ENCODE results near the gene OR2B2. TPM values are rescaled to one million over a fixed set of nuclear protein-coding genes. Genes with fewer than 3 reads are reported as not detected.

The OR2B2 gene
- total RNA-seq, 2 experiments from 2014 or later, result not detected

DNA sequence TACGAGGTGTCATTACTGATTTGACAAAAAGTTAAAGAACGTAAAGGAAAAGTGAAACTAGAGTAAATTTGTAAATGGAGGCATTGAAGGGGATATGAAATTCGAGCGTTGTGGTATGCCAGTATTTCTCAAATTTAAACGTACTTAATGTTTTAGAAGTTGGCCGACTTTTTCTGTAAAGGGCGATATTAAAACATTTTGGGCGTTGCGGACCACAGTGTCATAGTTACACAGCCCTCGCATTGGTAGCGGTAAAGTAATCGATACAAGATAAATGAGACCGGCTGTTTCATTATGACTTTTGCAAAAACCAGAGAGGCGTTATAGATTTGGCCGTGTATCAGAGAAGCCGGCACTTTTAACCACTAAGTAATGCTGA lies 39.6 kb downstream of the OR2B2 start:
- CTCF ChIA-PET, result interaction anchor here (0.8 to 13.2 kb wide), 11 partner anchors 18 to 726 kb away, joined by 3 to 190 read pairs (median 7); a partner anchor contains a TSS
- Mint-ChIP-seq H3K4me1 (peaks cover 55% of the 10 kb centered on the region), H3K27me3 (no peaks in the 10 kb centered on the region), H3K4me3 (peak overlapping the region; percentile 81), H3K9me3 (no peaks in the 10 kb centered on the region), H3K27ac (peak overlapping the region; percentile 99), H3K36me3 (ENCODE audit: low read depth) (no peaks in the 10 kb centered on the region)
- no peak for DNase-seq
- POLR2A ChIA-PET, result interaction anchor here (0.8 to 18.7 kb wide), 41 partner anchors 9 to 1852 kb away, joined by 3 to 2396 read pairs (median 9); partner anchors contain the start of gene ZSCAN16

- peaks cover 2% of the 10 kb centered on the region for H3K36me3 Mint-ChIP-seq (ENCODE audit: low read depth)
- ChIA-PET CTCF (interaction anchor here (0.8 to 13.2 kb wide), 12 partner anchors 18 to 725 kb away, joined by 3 to 190 read pairs (median 6); a partner anchor contains a TSS), POLR2A (interaction anchor here (0.8 to 18.7 kb wide), 43 partner anchors 8 to 1855 kb away, joined by 3 to 2396 read pairs (median 8); partner anchors contain the start of gene ZSCAN16)
- peak; percentile 87 for DNase-seq
- peaks cover 60% of the 10 kb centered on the region for H3K4me1 Mint-ChIP-seq
- H3K27me3 Mint-ChIP-seq, result no peaks in the 10 kb centered on the region
- H3K27ac Mint-ChIP-seq, result peak overlapping the region; percentile 99
- H3K9me3 Mint-ChIP-seq, result no peaks in the 10 kb centered on the region
- H3K4me3 Mint-ChIP-seq, result peak overlapping the region; percentile 81
Measured at GRCh38 chr6:27871924-27872638, 40.1 kb downstream of the OR2B2 start.

GRCh38 chr6:27870291-27870870 lies 41.8 kb downstream of the OR2B2 start:
- no peaks in the 10 kb centered on the region for H3K27me3 Mint-ChIP-seq
- ChIA-PET POLR2A (interaction anchor here (0.7 to 18.7 kb wide), 18 partner anchors 10 to 1841 kb away, joined by 3 to 2396 read pairs (median 78); partner anchors contain the start of gene ZNF184), CTCF (interaction anchor here (1.1 to 13.2 kb wide), 7 partner anchors 20 to 723 kb away, joined by 3 to 190 read pairs (median 12); a partner anchor contains a TSS)
- DNase-seq, result no peak
- peaks cover 75% of the 10 kb centered on the region for H3K4me1 Mint-ChIP-seq
- H3K4me3 Mint-ChIP-seq, result peak overlapping the region; percentile 81
- H3K9me3 Mint-ChIP-seq, result no peaks in the 10 kb centered on the region
- peaks cover 16% of the 10 kb centered on the region for H3K36me3 Mint-ChIP-seq (ENCODE audit: low read depth)
- H3K27ac Mint-ChIP-seq, result peak overlapping the region; percentile 99

DNA sequence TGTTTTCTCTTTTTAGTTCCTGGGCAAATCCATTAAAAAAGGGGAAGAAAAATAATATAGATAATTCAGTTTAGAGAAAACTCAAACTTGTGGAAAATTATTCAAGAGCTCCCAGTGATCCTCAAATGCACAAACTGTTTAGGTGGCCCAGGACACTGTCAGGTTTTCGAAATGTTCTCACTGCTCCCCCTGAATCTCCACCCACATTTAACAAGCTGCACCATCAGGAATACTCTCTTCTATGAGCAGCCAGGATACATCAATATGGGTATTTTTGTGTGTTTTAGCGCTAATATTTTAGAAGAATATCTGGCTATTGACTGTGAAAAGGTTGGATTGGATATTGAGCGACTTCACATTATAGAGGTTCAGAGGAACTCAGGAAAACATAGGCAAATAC lies 43.9 kb downstream of the OR2B2 start:
- H3K4me3 Mint-ChIP-seq, result no peak overlapping the region
- H3K27me3 Mint-ChIP-seq, result no peaks in the 10 kb centered on the region
- H3K27ac Mint-ChIP-seq, result peak overlapping the region; percentile 99
- ChIA-PET POLR2A (interaction anchor here (0.9 to 18.7 kb wide), 28 partner anchors 18 to 1847 kb away, joined by 3 to 2396 read pairs (median 47); partner anchors contain the start of genes ZNF184 and ZSCAN26), CTCF (interaction anchor here (3.2 to 13.2 kb wide), 4 partner anchors 22 to 45 kb away, joined by 18 to 190 read pairs (median 94); a partner anchor contains a TSS)
- peaks cover 18% of the 10 kb centered on the region for H3K36me3 Mint-ChIP-seq (ENCODE audit: low read depth)
- H3K9me3 Mint-ChIP-seq, result no peaks in the 10 kb centered on the region
- H3K4me1 Mint-ChIP-seq, result peaks cover 76% of the 10 kb centered on the region
- DNase-seq, result no peak

DNA sequence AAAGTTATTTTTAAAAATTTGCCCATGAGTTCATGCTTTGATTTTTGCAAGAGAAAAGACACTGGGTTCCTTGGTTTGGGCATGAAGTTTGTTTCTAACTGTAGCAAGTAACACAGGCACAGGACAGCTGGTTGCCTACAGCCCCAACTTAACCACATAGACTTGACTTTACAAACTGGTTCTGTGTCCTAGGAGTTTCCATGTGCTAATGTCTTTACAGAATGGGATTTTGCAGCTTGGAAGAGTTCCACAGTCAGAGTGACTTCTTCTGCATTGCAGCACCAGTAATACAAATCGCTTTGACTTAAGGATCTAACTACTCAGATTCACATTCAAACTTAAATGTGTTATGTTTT lies 44.3 kb downstream of the OR2B2 start:
- no peak for DNase-seq
- Mint-ChIP-seq H3K4me1 (peaks cover 75% of the 10 kb centered on the region), H3K36me3 (ENCODE audit: low read depth) (peaks cover 18% of the 10 kb centered on the region), H3K4me3 (peak overlapping the region; percentile 81), H3K9me3 (no peaks in the 10 kb centered on the region), H3K27me3 (no peaks in the 10 kb centered on the region), H3K27ac (peak overlapping the region; percentile 99)
- ChIA-PET CTCF (interaction anchor here (1.1 to 13.2 kb wide), 7 partner anchors 23 to 721 kb away, joined by 4 to 190 read pairs (median 18); a partner anchor contains a TSS), POLR2A (interaction anchor here (0.9 to 18.7 kb wide), 35 partner anchors 10 to 1847 kb away, joined by 3 to 2396 read pairs (median 34); partner anchors contain the start of genes ZNF184, ZSCAN26 and ZSCAN31)

DNA sequence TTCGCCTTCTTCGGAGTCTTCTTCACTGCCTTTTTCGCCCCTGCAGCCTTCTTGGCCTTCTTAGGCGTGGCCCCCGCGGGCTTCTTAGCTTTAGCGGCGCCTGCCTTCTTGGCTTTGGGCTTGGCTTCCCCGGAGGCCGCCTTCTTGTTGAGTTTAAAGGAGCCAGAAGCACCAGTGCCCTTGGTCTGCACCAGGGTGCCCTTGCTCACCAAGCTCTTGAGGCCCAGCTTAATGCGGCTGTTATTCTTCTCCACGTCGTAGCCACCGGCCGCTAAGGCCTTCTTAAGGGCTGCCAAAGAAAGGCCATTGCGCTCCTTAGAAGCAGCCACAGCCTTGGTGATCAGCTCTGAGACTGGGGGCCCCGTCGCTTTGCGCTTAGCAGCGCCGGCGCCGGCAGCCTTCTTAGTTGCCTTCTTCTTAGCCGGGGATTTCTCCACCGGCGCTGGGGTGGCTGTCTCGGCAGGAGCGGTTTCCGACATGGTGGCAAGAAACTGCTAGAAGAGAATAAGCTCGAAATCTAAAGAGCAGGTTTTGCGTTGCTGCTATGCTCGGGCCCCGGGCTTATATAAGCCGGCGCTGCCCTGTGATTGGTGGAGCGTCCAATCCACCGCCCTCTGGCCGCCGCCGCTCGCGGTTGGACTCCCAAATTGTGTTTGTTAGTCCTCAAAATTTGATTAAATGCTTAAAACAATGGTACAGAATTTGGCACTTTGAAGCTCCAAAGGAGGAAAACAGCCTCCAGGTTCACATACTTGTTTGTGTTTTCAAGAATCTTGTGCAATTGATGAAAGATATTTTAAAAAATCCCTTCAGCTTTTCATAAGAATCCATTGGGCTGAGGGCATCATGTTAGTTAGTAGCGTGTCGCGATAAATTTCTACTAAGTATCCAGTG lies 44.9 kb downstream of the OR2B2 start:
- DNase-seq, result peak; percentile 91
- Mint-ChIP-seq H3K9me3 (no peaks in the 10 kb centered on the region), H3K4me3 (peak overlapping the region; percentile 81), H3K27ac (peak overlapping the region; percentile 99), H3K36me3 (ENCODE audit: low read depth) (peaks cover 18% of the 10 kb centered on the region), H3K27me3 (no peaks in the 10 kb centered on the region), H3K4me1 (peaks cover 75% of the 10 kb centered on the region)
- POLR2A ChIA-PET, result interaction anchor here (0.9 to 18.7 kb wide), 47 partner anchors 11 to 1850 kb away, joined by 3 to 2396 read pairs (median 14); partner anchors contain the start of genes ZKSCAN8, ZNF184, ZSCAN26 and ZSCAN31
- CTCF ChIA-PET, result interaction anchor here (1.1 to 13.2 kb wide), 8 partner anchors 23 to 720 kb away, joined by 4 to 190 read pairs (median 16); a partner anchor contains a TSS

- Mint-ChIP-seq H3K36me3 (ENCODE audit: low read depth) (peaks cover 18% of the 10 kb centered on the region), H3K4me1 (peaks cover 75% of the 10 kb centered on the region), H3K9me3 (no peaks in the 10 kb centered on the region), H3K27me3 (no peaks in the 10 kb centered on the region), H3K27ac (peak overlapping the region; percentile 99), H3K4me3 (peak overlapping the region; percentile 81)
- ChIA-PET POLR2A (interaction anchor here (0.6 to 18.7 kb wide), 53 partner anchors 7 to 1849 kb away, joined by 3 to 2396 read pairs (median 13); partner anchors contain the start of genes ZKSCAN8, ZNF184 and ZSCAN31), CTCF (interaction anchor here (1.1 to 13.2 kb wide), 9 partner anchors 24 to 720 kb away, joined by 3 to 190 read pairs (median 15); a partner anchor contains a TSS)
- DNase-seq, result peak; percentile 75
Measured at GRCh38 chr6:27866357-27867050, 45.7 kb downstream of the OR2B2 start.

GRCh38 chr6:27865850-27866356 lies 46.3 kb downstream of the OR2B2 start:
- Mint-ChIP-seq H3K4me3 (peak overlapping the region; percentile 81), H3K27ac (peak overlapping the region; percentile 99), H3K36me3 (ENCODE audit: low read depth) (peaks cover 18% of the 10 kb centered on the region), H3K27me3 (peaks cover under 1% of the 10 kb centered on the region), H3K4me1 (peaks cover 69% of the 10 kb centered on the region), H3K9me3 (no peaks in the 10 kb centered on the region)
- ChIA-PET CTCF (interaction anchor here (1.1 to 13.2 kb wide), 10 partner anchors 25 to 114 kb away, joined by 3 to 190 read pairs (median 16); a partner anchor contains a TSS), POLR2A (interaction anchor here (0.6 to 18.7 kb wide), 54 partner anchors 7 to 1849 kb away, joined by 3 to 2396 read pairs (median 12); partner anchors contain the start of genes TRIM27 and ZNF184)
- DNase-seq, result peak; percentile 68

DNA sequence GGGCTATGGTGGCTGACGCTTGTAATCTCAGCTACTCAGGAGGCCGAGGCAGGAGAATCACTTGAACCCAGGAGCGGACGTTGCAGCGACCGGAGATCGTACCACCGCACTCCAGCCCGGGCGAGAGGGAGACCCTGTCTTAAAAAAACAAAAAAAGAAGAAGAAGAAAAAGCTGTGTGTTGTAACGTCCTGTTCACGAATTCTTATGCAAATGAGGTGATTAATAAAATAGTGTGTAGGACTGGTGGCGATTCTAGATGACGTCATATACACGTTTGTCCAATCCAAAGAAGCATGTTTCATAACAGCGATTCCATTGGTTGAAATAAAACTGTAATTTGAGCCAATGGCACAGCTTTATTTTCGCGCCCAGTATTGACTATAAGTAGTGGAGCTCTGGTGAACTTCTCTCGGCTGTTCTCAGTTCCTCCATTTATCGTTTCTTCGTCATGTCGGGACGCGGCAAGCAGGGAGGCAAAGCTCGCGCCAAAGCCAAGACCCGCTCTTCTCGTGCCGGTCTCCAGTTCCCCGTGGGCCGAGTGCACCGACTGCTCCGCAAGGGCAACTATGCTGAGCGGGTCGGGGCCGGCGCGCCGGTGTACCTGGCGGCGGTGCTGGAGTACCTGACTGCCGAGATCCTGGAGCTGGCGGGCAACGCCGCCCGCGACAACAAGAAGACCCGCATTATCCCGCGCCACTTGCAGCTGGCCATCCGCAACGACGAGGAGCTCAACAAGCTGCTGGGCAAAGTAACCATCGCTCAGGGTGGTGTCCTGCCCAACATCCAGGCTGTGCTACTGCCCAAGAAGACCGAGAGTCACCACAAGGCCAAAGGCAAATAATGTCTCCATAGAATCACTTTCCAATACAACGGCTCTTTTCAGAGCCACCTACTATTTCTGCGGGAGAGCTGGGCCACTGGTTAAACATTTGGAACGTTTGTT lies 47.0 kb downstream of the OR2B2 start:
- peak overlapping the region; percentile 81 for H3K4me3 Mint-ChIP-seq
- H3K9me3 Mint-ChIP-seq, result no peaks in the 10 kb centered on the region
- ChIA-PET POLR2A (interaction anchor here (0.7 to 18.7 kb wide), 61 partner anchors 8 to 1848 kb away, joined by 3 to 2396 read pairs (median 10); partner anchors contain the start of genes TRIM27, ZNF184 and ZSCAN31), CTCF (interaction anchor here (0.7 to 13.2 kb wide), 13 partner anchors 15 to 1669 kb away, joined by 3 to 190 read pairs (median 11); a partner anchor contains a TSS)
- peak overlapping the region; percentile 99 for H3K27ac Mint-ChIP-seq
- peaks cover 61% of the 10 kb centered on the region for H3K4me1 Mint-ChIP-seq
- H3K27me3 Mint-ChIP-seq, result peaks cover 4% of the 10 kb centered on the region
- peak; percentile 85 for DNase-seq
- H3K36me3 Mint-ChIP-seq (ENCODE audit: low read depth), result peaks cover 18% of the 10 kb centered on the region

Measured in activated CD4-positive, alpha-beta memory T cell treated with anti-CD3 and anti-CD28 coated beads, Interleukin-2, amount 10 ng/mL, durations not matched to agents 7 days and 5 days (primary cell).